ENCODE measurements around the gene TMPRSS11A.

TMPRSS11A gene, protein sequence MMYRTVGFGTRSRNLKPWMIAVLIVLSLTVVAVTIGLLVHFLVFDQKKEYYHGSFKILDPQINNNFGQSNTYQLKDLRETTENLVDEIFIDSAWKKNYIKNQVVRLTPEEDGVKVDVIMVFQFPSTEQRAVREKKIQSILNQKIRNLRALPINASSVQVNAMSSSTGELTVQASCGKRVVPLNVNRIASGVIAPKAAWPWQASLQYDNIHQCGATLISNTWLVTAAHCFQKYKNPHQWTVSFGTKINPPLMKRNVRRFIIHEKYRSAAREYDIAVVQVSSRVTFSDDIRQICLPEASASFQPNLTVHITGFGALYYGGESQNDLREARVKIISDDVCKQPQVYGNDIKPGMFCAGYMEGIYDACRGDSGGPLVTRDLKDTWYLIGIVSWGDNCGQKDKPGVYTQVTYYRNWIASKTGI

DNA sequence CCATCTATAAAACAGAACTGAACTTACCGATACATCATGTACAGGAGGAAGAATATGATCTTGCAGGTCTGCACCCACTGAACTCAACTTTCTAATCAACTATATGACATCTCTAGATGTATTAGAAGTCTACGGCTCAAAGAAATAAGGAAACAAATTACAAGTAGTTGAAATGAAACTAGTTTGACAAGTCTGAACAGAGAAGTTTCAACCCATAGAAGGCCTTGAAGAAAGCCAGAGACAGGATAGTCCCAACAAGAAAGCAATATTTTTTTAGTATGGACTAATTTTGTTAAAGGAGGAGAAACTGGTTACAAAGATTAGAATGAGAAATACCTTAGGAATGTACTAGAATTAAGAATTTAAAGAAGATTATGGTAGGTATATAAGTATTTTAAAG lies at the start of gene TMPRSS11A:
TSS of gene TMPRSS11A (minus strand) at position 138 of the 400 bp plus-strand sequence. CDS start at position 38, 100 bp downstream.
- no peak for DNase-seq

DNA sequence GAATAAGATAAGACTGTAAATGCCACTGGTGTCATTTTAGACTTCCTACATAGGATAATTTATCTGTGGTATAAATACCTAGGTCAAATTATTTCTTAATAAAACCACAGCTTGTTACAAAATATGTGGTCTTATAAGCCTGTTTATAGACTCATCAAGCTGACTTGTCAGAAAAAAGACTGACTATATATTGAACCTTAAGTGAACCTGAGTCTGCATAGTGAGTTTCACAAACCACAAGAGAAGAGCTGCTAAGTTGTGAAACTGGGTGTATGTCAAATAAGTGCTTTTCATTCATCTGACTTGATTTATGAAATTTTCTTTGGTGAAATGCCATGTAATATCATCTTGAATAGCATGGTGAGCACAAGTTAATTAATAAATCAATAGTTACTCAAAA lies 48.4 kb upstream of the TMPRSS11A start:
- DNase-seq = no peak

DNA sequence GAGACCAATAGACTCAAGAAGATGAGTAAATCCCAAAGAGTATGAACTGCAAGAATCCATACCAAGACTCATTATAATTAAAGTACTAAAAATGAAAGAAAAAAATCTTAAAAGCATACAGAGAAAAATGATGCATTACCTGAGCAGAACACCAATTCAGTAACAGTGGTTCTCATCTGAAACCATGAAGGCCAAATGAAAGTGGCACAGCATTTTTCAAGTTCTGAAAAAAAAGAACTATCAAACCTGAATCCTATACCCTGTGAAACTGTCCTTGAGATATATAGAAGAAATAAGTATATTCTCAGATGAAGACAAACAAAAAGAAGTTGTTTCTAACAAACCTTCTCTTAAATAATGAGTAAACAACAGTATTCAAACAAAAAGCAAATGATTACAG lies 39.6 kb upstream of the TMPRSS11A start:
- DNase-seq = no peak

DNA sequence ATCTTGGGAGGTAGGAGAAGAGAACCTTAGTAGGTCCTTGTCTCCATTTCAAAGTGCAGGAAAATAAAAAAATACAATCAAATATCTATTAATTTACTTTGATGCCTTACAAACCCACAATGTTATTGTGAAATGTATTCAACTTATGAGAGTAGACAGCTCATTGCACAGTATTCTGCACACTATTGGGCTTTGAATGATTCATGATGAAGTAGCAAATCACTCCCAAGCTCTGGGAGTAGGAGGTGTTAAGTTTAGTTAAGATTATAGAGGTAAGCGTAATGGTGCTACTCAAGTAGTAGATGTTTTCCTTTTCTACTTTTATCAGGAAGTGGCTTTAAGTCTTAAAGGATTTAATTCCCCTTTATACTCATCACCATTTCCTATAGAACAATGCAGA lies 32.8 kb upstream of the TMPRSS11A start:
- DNase-seq = no peak

- no peak for DNase-seq
These were observed 25.7 kb upstream of the TMPRSS11A start for GRCh38 chr4:67988991-67989390.

- no peak for DNase-seq
These were observed 20.0 kb upstream of the TMPRSS11A start for GRCh38 chr4:67983333-67983732.

- DNase-seq = no peak
These were observed 17.2 kb upstream of the TMPRSS11A start for GRCh38 chr4:67980512-67980911.

GRCh38 chr4:67973608-67974007 lies 10.3 kb upstream of the TMPRSS11A start:
- DNase-seq = no peak

DNA sequence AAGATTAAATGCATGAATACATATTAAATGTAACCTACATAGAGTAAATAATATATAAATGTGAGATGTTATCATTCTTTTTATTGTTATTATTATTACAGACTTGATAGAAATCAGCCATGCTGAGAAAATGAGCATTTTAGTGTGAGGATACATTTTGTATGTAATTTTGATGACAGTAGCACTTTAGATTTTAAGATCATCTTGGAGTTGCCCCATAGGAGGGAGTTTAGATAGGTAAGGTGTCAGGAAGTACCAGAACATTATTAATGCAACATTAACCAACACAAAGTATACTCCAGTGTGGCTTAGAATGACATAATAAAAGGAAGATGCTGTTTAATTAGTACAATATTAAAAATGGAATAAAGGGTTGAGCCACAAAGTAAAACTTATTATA lies 8.4 kb downstream of the TMPRSS11A start:
- DNase-seq = no peak

DNA sequence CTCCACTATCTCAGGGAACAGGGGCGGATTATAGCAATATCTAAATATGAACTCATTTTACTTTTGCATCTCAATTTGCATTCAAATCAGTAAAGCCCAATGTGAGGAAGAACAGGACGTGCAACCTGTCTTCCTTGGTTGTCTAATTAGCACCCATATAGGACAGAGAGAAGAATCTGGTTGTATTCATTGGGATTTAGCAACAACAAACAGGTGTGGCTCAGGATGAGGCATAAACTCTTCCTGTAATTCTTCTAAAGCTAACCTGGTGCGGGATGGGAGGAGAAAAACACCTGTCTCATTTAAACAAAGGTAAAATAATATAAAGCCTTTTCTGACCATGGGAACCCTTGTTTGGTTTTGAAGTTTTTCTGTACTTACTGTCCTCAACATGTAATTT lies 22.2 kb downstream of the TMPRSS11A start:
- no peak for DNase-seq

GRCh38 chr4:67940506-67940905 lies 22.8 kb downstream of the TMPRSS11A start:
- no peak for DNase-seq

- DNase-seq = no peak
These were observed 24.1 kb downstream of the TMPRSS11A start for GRCh38 chr4:67939195-67939594.

GRCh38 chr4:67935888-67936287 lies 27.4 kb downstream of the TMPRSS11A start:
- no peak for DNase-seq

DNA sequence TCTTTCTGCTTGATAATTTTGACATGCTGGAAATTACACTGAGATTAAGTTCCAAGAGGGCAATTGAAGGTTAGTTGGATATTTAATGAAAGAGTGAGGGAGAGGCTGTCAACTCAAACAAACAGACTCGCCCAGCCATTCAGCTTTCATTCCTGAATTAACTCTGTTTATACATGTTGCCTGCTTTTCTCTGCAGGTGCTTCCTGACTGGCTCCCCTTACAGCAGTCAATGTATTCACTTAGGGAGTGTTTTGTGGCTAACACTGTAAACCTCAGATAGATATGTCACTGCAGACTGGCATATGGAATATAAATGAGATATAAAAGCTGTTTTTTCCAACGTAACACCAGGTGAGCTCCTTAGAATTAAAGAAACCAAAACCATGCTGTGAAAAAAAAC lies 28.7 kb downstream of the TMPRSS11A start:
- no peak for DNase-seq

- no peak for DNase-seq
These were observed 29.5 kb downstream of the TMPRSS11A start for GRCh38 chr4:67933755-67934154.

GRCh38 chr4:67933038-67933437 lies 30.3 kb downstream of the TMPRSS11A start:
- no peak for DNase-seq

DNA sequence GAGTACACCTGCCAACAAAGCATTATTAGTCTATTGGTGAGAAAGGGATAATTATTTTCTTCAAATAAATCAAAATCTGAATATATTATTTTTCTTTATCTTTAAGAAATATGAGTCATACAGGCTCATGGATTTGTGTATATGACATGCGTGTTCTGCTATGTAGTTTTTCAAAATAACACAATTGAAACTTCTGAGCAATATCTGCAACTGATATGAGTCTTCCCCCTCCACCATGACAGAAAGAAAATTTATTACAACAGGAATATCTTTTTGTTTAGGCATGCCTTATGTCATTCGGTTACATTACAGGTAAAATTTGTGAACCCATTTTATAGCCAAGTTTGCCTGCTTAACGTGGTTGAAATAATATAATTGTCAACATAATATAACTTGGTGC lies 32.0 kb downstream of the TMPRSS11A start:
- DNase-seq = no peak

DNA sequence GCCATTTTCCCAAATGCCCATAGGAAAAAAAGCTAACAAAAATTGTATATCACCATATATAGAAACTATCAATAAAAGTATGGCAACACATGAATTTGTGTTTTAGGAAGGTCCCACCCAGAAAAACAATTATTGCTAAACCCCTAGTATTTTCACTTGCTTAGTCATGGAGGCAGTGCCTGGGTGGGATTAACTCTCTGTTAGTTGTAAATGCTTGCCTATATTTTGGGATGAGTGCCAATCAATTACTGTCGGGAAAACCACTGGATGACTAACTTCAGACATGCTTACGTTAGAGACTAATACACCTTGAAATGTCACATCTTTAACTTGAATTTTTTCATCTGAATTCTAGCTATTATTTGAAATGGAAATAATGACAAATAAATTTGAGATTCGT lies 33.9 kb downstream of the TMPRSS11A start:
- no peak for DNase-seq

DNA sequence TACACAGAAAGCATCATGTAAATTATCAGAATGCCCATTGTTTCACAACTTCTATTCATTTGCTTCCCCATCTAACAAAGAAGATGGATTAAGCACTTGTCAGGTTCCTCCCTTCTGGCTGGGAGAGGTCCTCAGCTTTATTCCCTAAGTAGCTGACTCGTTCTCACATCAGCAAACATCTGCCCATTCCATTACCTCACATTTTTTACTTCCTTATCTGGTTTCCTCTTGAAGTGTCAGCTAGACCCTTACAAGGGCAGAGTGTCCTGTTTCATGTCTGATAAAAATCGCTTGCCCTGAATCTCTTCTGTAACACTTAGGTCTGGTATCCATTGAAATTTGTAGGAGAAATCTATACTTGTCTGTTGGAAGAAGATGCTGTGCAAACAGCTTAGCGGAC lies 34.7 kb downstream of the TMPRSS11A start:
- DNase-seq = no peak

GRCh38 chr4:67927251-67927650 lies 36.0 kb downstream of the TMPRSS11A start:
- DNase-seq = no peak

- no peak for DNase-seq
These were observed 36.8 kb downstream of the TMPRSS11A start for GRCh38 chr4:67926485-67926884.

- DNase-seq = no peak
These were observed 40.6 kb downstream of the TMPRSS11A start for GRCh38 chr4:67922697-67923096.

GRCh38 chr4:67918428-67918827 lies 44.9 kb downstream of the TMPRSS11A start:
- DNase-seq = no peak

- no peak for DNase-seq
These were observed 47.8 kb downstream of the TMPRSS11A start for GRCh38 chr4:67915400-67915966.

DNA sequence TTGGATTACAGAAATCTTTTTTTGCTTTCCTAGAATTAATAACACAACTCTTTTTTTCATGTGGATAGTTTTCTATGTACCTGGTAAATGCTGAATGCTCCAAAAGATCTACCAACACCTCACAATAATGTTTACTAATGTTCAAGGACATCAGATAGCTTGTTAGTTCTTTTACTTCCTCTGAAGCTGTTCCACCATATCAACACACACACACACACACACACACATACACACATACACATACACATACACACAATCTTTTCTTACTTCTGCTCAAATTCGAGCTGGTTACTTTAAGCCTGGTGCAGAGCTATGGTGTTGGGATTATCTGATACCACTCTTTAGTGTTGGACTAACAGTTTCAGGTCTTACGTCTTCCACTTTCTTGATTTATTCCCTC lies 51.2 kb downstream of the TMPRSS11A start:
- no peak for DNase-seq

Data from 8988T (cell line).